ENCODE results near the gene OGFOD2.
A peak's percentile ranks its signal among the peaks of the same experiment; 100 is the strongest.

OGFOD2 gene

GRCh38 chr12:122977655-122978392, 2.8 kb downstream of the OGFOD2 start:
- DNase-seq, result no peak

DNA sequence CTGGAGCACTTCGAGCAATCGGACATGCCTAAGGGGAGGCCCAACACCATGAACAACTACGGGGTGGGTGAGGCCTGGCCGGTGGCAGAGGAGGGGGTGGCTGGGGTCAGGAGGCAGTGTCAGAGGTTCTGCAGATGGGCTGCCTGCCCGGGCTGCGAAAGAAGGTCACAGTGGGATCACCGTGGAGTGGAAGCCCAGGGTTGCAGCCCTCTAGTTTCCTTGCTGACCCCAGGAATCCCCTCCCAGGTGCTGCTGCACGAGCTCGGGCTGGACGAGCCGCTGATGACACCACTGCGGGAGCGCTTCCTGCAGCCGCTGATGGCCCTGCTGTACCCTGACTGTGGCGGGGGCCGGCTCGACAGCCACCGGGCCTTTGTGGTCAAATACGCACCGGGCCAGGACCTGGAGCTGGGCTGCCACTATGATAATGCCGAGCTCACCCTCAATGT, 3.5 kb downstream of the OGFOD2 start:
- DNase-seq, result no peak

- DNase-seq, result no peak
Measured at GRCh38 chr12:122979001-122979907, 4.2 kb downstream of the OGFOD2 start.

- DNase-seq, result no peak
Measured at GRCh38 chr12:122979908-122980182, 4.8 kb downstream of the OGFOD2 start.

- DNase-seq, result peak; percentile 38 to 82 (median 54)
Measured at GRCh38 chr12:122980183-122981035, 5.4 kb downstream of the OGFOD2 start, which contains the start of gene ARL6IP4. ARL6IP4 (plus strand) TSS chr12:122980681; CDS start chr12:122981140, 459 bp downstream.

GRCh38 chr12:122981036-122981471, 6.0 kb downstream of the OGFOD2 start:
- peak in 4 of 6 experiments; percentile 40 to 58 (median 44) for DNase-seq

GRCh38 chr12:122981587-122982476, 6.8 kb downstream of the OGFOD2 start:
- DNase-seq, result no peak

DNA sequence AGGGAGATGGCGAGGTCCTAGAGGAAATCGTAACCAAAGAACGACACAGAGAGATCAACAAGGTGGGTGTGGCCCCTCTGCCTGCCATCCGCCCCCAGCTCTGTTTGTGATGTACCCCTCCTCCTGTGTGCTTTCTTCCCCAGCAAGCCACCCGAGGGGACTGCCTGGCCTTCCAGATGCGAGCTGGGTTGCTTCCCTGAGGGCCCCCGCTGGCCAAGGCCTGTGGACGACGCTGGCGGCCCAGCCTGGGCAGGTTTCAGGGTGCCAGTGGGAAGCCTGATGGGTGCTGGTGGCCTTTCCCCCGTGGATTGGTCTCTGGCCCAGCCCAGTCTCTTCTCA, 7.4 kb downstream of the OGFOD2 start:
- no peak for DNase-seq

- DNase-seq, result no peak
Measured at GRCh38 chr12:122982963-122983788, 8.1 kb downstream of the OGFOD2 start.

DNA sequence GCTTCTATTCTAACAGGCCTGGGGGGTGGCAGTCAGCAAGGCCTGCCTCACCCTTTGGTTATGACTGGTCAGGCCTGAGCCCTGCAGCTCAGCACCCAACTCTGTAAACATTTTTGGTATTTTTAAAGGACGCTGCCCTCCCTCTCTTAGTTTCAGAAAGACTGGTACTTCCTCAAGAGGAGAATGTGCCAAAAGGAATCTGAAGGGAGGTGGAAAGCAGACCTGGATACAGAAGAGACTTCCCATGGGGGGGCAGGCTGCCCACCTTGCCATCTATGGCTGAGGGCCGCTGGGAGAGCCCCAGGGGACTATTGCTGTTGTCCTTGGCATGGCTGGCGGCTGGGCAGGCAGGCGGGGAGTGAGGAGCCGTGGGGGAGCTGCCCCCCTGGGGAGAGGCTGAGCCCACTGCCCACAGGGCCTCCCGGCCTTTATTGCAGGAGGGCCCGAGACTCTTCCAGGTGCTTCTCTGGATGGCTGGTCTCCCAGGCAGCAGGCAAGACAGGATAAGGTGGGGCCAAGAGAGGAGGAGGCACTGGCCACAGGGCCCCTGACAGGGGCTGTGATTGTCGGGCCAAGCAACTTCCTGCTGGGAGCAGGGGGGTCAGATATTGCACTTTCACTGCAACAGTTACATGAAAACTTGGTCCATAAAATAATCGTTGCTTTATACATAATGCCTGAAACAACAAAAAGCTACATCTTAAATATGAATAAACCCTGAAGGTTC, 8.9 kb downstream of the OGFOD2 start:
- no peak for DNase-seq

- DNase-seq, result no peak
Measured at GRCh38 chr12:122984612-122985337, 9.7 kb downstream of the OGFOD2 start.

DNA sequence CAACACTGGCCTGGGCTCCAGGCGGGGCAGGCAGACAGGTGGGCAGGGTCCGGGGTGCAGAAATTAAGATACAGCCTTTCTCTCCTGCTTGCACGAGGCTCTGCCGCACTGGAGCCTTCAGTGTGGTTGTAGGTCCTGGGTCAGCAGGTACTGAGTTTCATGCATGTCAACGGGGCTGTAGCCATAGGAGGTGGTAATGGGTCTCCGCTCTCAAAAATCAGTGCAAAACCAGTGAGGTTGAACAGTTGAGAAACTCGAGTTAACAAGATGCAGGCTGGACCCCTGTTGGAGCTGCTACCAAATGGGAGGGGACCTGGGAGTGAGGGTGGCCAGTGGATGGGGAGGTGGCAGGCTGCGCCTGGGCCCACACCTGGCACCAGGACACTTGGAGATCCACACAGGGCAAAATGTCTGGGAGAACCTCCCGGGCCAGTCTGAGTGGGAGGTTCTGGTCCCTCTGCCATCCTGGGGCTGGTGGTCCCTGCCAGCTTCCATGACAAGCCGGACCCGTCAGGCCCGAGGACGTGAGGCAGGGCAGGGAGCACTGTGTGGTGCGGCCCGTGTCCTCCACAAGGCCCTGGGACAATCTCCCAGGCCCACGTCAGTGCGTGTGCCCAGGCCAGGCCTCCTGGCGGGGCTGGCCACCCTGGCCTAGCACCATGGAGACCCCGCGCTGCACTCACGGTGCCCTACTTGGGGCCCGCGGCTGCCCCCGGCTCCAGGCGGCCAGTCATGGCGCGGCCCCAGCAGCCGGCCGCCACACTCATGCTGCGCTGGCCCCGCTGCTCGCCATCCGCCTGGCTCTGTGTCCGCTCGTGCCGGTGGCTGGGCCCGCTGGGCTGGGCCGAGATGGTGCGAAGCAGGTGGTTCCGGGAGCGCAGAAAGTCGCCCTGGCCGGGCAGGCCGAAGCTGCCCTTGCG, 10.6 kb downstream of the OGFOD2 start:
- no peak for DNase-seq

GRCh38 chr12:122986258-122986871, 11.3 kb downstream of the OGFOD2 start:
- no peak for DNase-seq

GRCh38 chr12:122987086-122987951, 12.3 kb downstream of the OGFOD2 start:
- no peak for DNase-seq

GRCh38 chr12:122988036-122988435, 13.0 kb downstream of the OGFOD2 start:
- no peak for DNase-seq

DNA sequence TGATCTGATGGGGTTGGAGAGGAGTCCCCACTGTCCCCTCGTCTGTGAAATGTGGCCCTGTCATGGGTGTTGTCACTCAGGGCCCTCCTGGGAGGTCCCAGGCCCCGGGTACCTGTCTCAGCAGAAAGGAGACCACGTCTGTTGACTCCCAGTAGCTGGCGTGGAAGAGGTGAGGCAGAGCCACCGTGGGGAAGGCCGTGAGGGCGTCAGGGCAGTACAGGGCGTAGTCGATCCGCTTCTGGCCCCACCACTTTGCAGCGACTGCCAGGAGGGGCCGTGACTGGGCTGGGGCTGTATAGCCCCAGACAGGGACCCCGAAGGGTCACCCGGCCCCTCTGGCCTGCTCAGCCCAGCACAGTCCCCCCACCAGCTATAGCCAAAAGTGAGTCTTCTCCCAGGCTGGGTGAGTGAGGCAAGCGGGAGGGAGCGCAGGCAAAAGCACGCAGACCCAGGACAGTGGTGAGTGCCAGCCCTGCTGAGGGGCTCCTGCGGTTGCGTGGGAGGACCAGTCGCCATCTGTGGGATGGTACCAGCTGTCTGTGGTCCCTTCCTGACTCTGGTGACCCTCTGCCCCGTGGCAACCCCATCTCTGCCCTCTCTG, 13.7 kb downstream of the OGFOD2 start:
- DNase-seq, result no peak

Data from stimulated activated naive CD4-positive, alpha-beta T cell (primary cell).